Left ventricle myocardium inferior (tissue), 1 donor: ENCODE results near the gene KPNA1. TPM values are rescaled to one million over a fixed set of nuclear protein-coding genes. Genes with fewer than 3 reads are reported as not detected.

Experiments
- DNase-seq: peaks from one replicate; pipeline ENCODE4 v3.0.0-alpha.2; 2020
- H3K27ac ChIP-seq: fragments of 200-600 bp; replicated peaks from 2 replicates; pipeline ENCODE4 v1.8.0; 2021
- H3K27me3 ChIP-seq: fragments of 200-600 bp; 2 replicates; pipeline ENCODE4 v1.8.0; 2021; ENCODE audit warnings: low read depth
- H3K36me3 ChIP-seq: fragments of 200-600 bp; 2 replicates; pipeline ENCODE4 v1.8.0; 2021
- H3K4me1 ChIP-seq: fragments of 200-600 bp; 2 replicates; pipeline ENCODE4 v1.8.0; 2021
- H3K4me3 ChIP-seq: fragments of 200-600 bp; 2 replicates; pipeline ENCODE4 v1.8.0; 2021; ENCODE audit warnings: mild to moderate bottlenecking, moderate library complexity
- H3K9me3 ChIP-seq: fragments of 200-600 bp; replicated peaks from 2 replicates; pipeline ENCODE4 v1.8.0; 2021
- intact Hi-C: fragments of 100-400 bp; cut with micrococcal nuclease; formaldehyde crosslinking; loops from one replicate; pipeline ENCODE4 v1.11.0; 2022
- total RNA-seq: library from RNA; stranded (reverse); fragmentation: NEBNext Ultra II Directional; extraction: Animal tissue kit (Norgen Biotek cat#: 25700); gene quantifications from one replicate; pipeline ENCODE4 v1.2.1, GENCODE V29; 2021
- TF ChIP-seq, protein P1 (sequence below): fragments of 200-600 bp; IDR thresholded peaks from 2 replicates; pipeline ENCODE4 v1.8.0; 2021; ENCODE audit warnings: antibody characterized with exemption, mild to moderate bottlenecking, borderline replicate concordance
- donor health status: DM: no; HTN: yes; CAD: no; lungs with severe emphysema.

KPNA1 gene
- total RNA-seq, 1 donor from 2014 or later, result 64.9 TPM

DNA sequence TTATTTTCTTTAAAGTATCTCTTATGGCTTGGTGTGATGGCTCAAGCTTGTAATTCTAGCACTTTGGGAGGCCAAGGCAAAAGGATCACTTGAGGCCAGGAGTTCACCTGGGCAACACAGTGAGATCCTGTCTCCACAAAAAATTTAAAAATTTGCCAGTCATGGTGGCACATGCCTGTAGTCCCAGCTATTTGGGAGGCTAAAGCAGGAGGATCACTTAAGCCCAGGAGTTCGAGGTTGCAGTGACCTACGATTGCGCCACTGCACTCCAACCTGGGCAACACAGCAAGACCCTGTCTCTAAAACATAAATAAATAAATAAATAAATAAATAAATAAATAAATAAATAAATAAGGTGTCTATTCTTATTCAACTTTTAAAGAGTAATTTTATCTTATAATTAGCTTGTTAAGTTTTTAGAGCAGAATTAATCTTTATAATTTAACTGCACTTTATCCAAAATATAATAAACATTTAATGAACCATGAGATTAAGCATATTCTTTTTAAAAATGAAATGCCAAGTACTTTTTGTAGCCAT lies 48.0 kb downstream of the KPNA1 start:
- TF ChIP-seq, protein P1, sequence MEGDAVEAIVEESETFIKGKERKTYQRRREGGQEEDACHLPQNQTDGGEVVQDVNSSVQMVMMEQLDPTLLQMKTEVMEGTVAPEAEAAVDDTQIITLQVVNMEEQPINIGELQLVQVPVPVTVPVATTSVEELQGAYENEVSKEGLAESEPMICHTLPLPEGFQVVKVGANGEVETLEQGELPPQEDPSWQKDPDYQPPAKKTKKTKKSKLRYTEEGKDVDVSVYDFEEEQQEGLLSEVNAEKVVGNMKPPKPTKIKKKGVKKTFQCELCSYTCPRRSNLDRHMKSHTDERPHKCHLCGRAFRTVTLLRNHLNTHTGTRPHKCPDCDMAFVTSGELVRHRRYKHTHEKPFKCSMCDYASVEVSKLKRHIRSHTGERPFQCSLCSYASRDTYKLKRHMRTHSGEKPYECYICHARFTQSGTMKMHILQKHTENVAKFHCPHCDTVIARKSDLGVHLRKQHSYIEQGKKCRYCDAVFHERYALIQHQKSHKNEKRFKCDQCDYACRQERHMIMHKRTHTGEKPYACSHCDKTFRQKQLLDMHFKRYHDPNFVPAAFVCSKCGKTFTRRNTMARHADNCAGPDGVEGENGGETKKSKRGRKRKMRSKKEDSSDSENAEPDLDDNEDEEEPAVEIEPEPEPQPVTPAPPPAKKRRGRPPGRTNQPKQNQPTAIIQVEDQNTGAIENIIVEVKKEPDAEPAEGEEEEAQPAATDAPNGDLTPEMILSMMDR, result no peak
- DNase-seq, result no peak
- Histone ChIP-seq H3K27ac (no peak overlapping the region), H3K27me3 (no peaks in the 10 kb centered on the region), H3K36me3 (peaks cover 48% of the 10 kb centered on the region), H3K9me3 (no peaks in the 10 kb centered on the region), H3K4me1 (peaks cover 22% of the 10 kb centered on the region), H3K4me3 (no peak overlapping the region)
- intact Hi-C loops, result no loop called here

DNA sequence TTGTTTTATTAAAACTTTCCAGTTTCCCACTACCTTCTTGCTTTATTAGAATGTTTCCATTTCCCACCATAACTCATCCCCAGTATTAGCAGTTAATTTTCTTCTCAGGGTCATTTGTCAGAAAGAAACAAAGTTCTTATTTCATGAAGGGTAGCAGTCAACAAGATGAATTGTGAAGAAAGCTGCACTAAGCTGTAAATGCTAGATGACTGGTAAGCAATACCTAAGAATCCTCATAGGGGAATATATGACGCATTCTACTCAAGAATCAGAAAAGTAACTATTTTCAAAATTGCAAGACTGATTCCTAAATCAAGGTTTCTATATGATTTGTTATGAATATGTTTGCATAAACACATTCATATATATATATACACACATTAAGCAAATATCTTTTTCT lies 50.1 kb downstream of the KPNA1 start:
- Histone ChIP-seq H3K4me3 (no peak overlapping the region), H3K4me1 (peaks cover 13% of the 10 kb centered on the region), H3K27ac (no peak overlapping the region), H3K9me3 (no peaks in the 10 kb centered on the region), H3K36me3 (peaks cover 53% of the 10 kb centered on the region), H3K27me3 (no peaks in the 10 kb centered on the region)
- TF ChIP-seq, protein P1, result no peak
- DNase-seq, result no peak
- intact Hi-C loops, result no loop called here

DNA sequence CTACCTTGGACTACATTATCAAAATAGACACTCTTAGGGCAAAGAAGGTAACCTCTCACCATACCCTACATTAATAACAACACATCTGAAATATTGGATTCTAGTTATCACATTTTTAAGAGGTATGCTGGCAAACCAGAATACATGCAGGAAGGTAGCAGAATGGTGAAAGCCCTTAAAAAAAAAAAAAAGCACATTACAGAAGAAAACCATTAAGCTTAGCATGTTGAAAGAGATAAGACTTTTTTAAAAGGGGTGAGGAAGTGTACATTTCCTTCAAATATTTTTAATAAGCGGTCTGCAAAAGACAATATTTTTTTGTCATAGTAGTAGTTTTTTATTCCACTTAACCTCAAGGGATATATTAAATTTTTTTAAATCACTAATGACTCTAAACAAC lies 52.3 kb downstream of the KPNA1 start:
- intact Hi-C loops, result no loop called here
- TF ChIP-seq, protein P1, result no peak
- no peak overlapping the region for H3K4me3 ChIP-seq

DNA sequence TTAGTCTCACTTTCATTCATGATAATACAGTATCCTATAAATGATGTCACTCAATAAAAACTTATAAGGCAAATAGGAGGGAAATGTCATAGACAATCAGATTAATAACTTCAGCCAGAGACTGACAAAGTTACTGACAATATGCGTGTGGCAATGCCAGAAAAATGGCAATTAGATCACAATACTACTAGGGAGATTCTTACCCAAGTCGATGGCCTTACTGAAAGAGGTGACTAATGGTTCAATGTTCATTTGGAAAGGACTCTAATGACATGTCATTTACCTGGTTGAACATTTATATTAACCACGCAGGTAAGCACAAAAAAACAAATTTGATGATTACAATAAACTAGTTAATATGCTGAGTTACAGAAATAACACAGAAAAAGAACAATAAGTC lies 52.9 kb downstream of the KPNA1 start:
- Histone ChIP-seq H3K27me3 (no peaks in the 10 kb centered on the region), H3K27ac (no peak overlapping the region), H3K36me3 (peaks cover 80% of the 10 kb centered on the region), H3K9me3 (no peaks in the 10 kb centered on the region), H3K4me1 (no peaks in the 10 kb centered on the region), H3K4me3 (no peak overlapping the region)
- no peak for DNase-seq
- intact Hi-C loops, result no loop called here
- TF ChIP-seq, protein P1, result no peak

More for the DNA sequence above, 52.3 kb downstream of the KPNA1 start:
- Histone ChIP-seq H3K36me3 (peaks cover 74% of the 10 kb centered on the region), H3K4me1 (no peaks in the 10 kb centered on the region), H3K27ac (no peak overlapping the region), H3K27me3 (no peaks in the 10 kb centered on the region), H3K9me3 (no peaks in the 10 kb centered on the region)
- DNase-seq, result no peak

DNA sequence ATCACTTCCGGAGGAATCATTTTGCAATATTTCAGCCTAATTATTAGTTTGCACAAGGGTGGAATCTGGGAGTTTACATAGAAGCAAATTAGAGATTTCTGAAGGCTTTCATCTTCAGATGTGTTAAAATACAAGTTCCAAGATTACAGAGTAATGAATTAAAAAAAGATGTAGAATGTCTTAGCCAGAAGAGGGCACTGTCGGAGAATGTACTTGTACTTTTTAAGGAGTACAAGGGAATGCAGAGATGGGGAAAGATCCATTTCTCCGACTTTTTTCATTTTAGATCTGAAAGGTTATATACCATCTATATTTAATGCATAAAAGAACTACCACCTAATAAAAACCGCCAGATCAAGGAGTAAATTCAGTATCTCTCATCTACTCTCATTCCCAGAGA lies 55.7 kb downstream of the KPNA1 start:
- TF ChIP-seq, protein P1, result peak; percentile 46
- DNase-seq, result no peak
- intact Hi-C loops, result no loop called here
- Histone ChIP-seq H3K4me1 (no peaks in the 10 kb centered on the region), H3K36me3 (peaks cover 65% of the 10 kb centered on the region), H3K27me3 (no peaks in the 10 kb centered on the region), H3K27ac (no peak overlapping the region), H3K4me3 (no peak overlapping the region), H3K9me3 (no peaks in the 10 kb centered on the region)
